Effector memory CD4-positive, alpha-beta T cell (primary cell): ENCODE data around the gene USH1G.
"Not testable (repeated sequence)": the region's sequence is repeated elsewhere in the genome, so short reads cannot be mapped to it uniquely, and the experiment has no call there.

Experiments
- DNase-seq, 3 donors: peaks; one replicate each; pipeline ENCODE4 v3.0.0-alpha.2; 2020
- H3K27ac ChIP-seq: 2 replicates; pipeline ENCODE4 v1.7.0; 2013; ENCODE audit warnings: mild to moderate bottlenecking, low read length, moderate library complexity; ENCODE audit not compliant: insufficient read depth, poor library complexity, severe bottlenecking
- H3K27me3 ChIP-seq: replicated peaks from 2 replicates; pipeline ENCODE4 v1.7.0; 2013; ENCODE audit warnings: mild to moderate bottlenecking, low read length; ENCODE audit not compliant: insufficient read depth, control insufficient read depth, poor library complexity, severe bottlenecking
- H3K36me3 ChIP-seq: 2 replicates; pipeline ENCODE4 v1.7.0; 2013; ENCODE audit warnings: mild to moderate bottlenecking, low read length, moderate library complexity; ENCODE audit not compliant: control insufficient read depth, insufficient read depth
- H3K4me1 ChIP-seq: 2 replicates; pipeline ENCODE4 v1.7.0; 2013; ENCODE audit warnings: low read length, mild to moderate bottlenecking; ENCODE audit not compliant: control insufficient read depth, insufficient read depth, poor library complexity, severe bottlenecking
- H3K4me3 ChIP-seq: 2 replicates; pipeline ENCODE4 v1.7.0; 2013; ENCODE audit warnings: low read length, low read depth, mild to moderate bottlenecking; ENCODE audit not compliant: insufficient read depth, poor library complexity, severe bottlenecking
- H3K9me3 ChIP-seq: 2 replicates; pipeline ENCODE4 v1.7.0; 2013; ENCODE audit warnings: mild to moderate bottlenecking, low read length, moderate library complexity; ENCODE audit not compliant: control insufficient read depth

The USH1G gene

GRCh38 chr17:74919440-74920305 lies 3.4 kb downstream of the USH1G start:
- no peak for DNase-seq

GRCh38 chr17:74918906-74919305 lies 4.1 kb downstream of the USH1G start:
- Histone ChIP-seq H3K27me3 (peaks cover 16% of the 10 kb centered on the region), H3K4me1 (peaks cover 15% of the 10 kb centered on the region), H3K36me3 (no peaks in the 10 kb centered on the region), H3K4me3 (no peak overlapping the region), H3K27ac (no peak overlapping the region), H3K9me3 (no peaks in the 10 kb centered on the region)
- DNase-seq, result no peak

More at GRCh38 chr17:74919440-74920305, 3.4 kb downstream of the USH1G start:
- H3K27me3 ChIP-seq, result peaks cover 24% of the 10 kb centered on the region
- no peaks in the 10 kb centered on the region for H3K9me3 ChIP-seq
- peaks cover 22% of the 10 kb centered on the region for H3K4me1 ChIP-seq
- no peaks in the 10 kb centered on the region for H3K36me3 ChIP-seq
- no peak overlapping the region for H3K27ac ChIP-seq
- H3K4me3 ChIP-seq, result no peak overlapping the region

GRCh38 chr17:74917430-74917829 lies 5.6 kb downstream of the USH1G start:
- no peak overlapping the region for H3K27ac ChIP-seq
- peaks cover under 1% of the 10 kb centered on the region for H3K4me1 ChIP-seq
- H3K4me3 ChIP-seq, result no peak overlapping the region
- H3K9me3 ChIP-seq, result no peaks in the 10 kb centered on the region
- peaks cover 3% of the 10 kb centered on the region for H3K27me3 ChIP-seq
- H3K36me3 ChIP-seq, result no peaks in the 10 kb centered on the region
- no peak for DNase-seq

- H3K36me3 ChIP-seq, result no peaks in the 10 kb centered on the region
- no peaks in the 10 kb centered on the region for H3K9me3 ChIP-seq
- no peak overlapping the region for H3K27ac ChIP-seq
- DNase-seq, result no peak
- H3K4me1 ChIP-seq, result no peaks in the 10 kb centered on the region
- no peak overlapping the region for H3K4me3 ChIP-seq
- H3K27me3 ChIP-seq, result no peaks in the 10 kb centered on the region
These were observed 6.2 kb downstream of the USH1G start for GRCh38 chr17:74916851-74917199.

- DNase-seq, result no peak
- no peaks in the 10 kb centered on the region for H3K36me3 ChIP-seq
- no peaks in the 10 kb centered on the region for H3K9me3 ChIP-seq
- H3K27me3 ChIP-seq, result no peaks in the 10 kb centered on the region
- H3K4me1 ChIP-seq, result no peaks in the 10 kb centered on the region
- H3K4me3 ChIP-seq, result no peak overlapping the region
- H3K27ac ChIP-seq, result no peak overlapping the region
These were observed 6.8 kb downstream of the USH1G start for GRCh38 chr17:74916136-74916850.

GRCh38 chr17:74911423-74911822 lies 11.6 kb downstream of the USH1G start:
- not testable (repeated sequence) for H3K36me3 ChIP-seq, H3K4me3 ChIP-seq, H3K9me3 ChIP-seq, H3K4me1 ChIP-seq, DNase-seq, H3K27me3 ChIP-seq, H3K27ac ChIP-seq

GRCh38 chr17:74909097-74909496 lies 14.0 kb downstream of the USH1G start:
- H3K4me1 ChIP-seq, H3K27me3 ChIP-seq, DNase-seq, H3K4me3 ChIP-seq, H3K27ac ChIP-seq, H3K36me3 ChIP-seq, H3K9me3 ChIP-seq: not testable (repeated sequence)

GRCh38 chr17:74907012-74907411 lies 16.0 kb downstream of the USH1G start:
- Histone ChIP-seq H3K36me3 (no peaks in the 10 kb centered on the region), H3K27me3 (no peaks in the 10 kb centered on the region), H3K4me3 (no peak overlapping the region), H3K27ac (no peak overlapping the region), H3K9me3 (no peaks in the 10 kb centered on the region), H3K4me1 (no peaks in the 10 kb centered on the region)
- no peak for DNase-seq

- H3K9me3 ChIP-seq, H3K4me1 ChIP-seq, H3K27me3 ChIP-seq, H3K27ac ChIP-seq, H3K4me3 ChIP-seq, H3K36me3 ChIP-seq, DNase-seq: not testable (repeated sequence)
These were observed 16.8 kb downstream of the USH1G start for GRCh38 chr17:74906214-74906793.
